ENCODE results near the gene HNRNPL.
"Not testable (repeated sequence)": the region's sequence is repeated elsewhere in the genome, so short reads cannot be mapped to it uniquely, and the experiment has no call there.

Gene HNRNPL

DNA sequence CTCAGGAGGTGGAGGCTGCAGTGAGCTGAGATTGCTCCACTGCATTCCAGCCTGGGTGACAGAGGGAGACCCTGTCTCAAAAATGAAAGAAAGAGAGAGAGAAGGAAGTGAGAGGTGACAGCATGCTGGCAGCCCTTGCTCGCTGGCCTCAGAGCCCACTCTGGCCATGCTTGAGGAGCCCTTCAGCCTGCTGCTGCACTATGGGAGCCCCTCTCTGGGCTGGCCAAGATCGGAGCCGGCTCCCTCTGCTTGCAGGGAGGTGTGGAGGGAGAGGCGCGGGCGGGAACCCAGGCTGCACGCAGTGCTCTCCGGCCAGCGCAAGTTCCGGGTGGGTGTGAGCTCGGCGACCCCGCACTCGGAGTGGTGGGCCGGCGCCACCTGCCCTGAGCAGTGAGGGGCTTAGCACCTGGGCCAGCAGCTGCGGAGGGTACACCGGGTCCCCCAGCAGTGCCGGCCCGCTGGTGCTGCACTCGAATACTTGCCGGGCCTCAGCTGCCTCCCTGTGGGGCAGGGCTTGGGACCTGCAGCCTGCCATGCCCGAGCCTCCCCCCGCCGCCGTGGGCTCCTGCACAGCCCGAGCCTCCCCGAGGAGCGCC lies 28.5 kb downstream of the HNRNPL start:
- DNase-seq = not testable (repeated sequence)

DNA sequence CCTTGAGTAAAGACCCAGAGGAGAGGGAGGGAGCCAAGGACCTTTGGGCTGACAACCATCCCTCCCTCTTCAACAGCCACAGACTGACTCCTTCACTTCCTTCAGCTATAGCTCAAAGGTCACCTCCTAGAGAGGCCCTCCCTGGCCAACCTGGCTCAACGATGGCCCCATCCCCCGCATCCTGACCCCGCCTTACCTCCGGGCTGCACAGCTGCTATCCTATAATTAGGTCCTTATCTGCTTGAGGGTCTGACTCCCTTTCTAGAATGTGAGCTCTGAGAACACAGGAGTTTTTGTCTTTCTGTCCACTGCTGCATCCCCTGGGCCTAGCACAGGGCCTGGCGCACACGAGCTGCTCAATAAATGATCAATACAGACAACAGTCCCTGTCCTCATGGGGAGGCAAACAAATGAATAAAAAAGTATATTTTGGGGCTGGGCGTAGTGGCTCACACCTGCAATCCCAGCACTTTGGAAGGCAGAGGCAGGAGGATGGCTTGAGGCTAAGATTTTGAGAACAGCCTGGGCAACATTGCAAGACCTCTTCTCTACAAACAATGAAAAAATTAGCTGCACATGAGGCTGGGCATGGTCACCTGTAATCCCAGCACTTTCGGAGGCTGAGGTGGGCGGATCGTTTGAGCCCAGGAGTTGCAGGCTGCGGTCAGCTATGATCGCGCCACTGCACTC lies 30.4 kb downstream of the HNRNPL start:
- no peak for DNase-seq

DNA sequence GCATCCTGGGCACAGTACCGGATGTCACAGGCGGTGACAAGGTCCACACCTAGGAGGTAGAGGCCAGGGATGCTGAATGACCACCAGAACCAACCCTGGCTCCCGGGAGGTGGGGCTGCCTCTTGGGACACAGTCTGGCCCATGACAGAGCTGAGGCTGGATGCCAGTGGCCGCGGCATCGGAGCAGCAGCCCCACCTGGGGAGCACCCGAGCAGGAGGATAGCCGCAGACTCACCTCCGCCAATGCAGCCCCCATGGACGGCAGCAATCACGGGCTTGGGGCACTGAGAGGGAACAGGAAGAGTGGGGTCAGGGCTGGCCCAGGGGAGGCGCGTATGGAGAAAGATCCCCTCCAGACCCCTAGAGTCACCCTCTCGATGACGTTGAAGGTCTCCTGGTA lies 32.7 kb downstream of the HNRNPL start:
- DNase-seq = no peak

DNA sequence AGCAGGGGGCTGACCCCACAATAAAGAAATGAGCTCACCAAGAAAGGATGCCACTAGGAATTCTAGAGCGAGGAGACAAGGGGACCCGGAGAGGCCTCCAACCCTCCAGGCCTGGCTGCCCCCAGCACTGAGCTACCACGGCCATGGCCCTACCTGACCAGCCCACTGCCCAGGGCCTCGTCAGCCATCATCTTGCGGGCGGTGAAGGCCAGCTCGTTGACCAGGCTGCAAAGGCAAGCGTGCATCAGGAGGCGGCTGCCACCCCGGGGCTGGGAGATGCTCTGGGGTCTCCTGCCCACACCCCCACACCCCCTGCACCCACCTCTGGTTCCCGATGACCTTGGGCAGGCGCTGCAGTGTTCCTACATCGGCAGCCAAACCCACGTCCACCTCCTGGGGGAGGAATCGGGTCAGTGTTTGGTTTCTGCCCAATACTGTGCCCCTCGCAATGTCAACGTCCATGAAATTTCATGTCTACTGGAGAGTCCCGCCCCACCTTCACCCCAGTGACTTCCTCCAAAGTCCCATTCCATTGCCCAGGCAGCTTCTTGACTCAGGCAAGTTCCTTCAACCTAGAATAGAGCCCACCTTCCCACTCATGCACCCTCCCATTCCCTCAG lies 33.5 kb downstream of the HNRNPL start:
- DNase-seq = no peak

DNA sequence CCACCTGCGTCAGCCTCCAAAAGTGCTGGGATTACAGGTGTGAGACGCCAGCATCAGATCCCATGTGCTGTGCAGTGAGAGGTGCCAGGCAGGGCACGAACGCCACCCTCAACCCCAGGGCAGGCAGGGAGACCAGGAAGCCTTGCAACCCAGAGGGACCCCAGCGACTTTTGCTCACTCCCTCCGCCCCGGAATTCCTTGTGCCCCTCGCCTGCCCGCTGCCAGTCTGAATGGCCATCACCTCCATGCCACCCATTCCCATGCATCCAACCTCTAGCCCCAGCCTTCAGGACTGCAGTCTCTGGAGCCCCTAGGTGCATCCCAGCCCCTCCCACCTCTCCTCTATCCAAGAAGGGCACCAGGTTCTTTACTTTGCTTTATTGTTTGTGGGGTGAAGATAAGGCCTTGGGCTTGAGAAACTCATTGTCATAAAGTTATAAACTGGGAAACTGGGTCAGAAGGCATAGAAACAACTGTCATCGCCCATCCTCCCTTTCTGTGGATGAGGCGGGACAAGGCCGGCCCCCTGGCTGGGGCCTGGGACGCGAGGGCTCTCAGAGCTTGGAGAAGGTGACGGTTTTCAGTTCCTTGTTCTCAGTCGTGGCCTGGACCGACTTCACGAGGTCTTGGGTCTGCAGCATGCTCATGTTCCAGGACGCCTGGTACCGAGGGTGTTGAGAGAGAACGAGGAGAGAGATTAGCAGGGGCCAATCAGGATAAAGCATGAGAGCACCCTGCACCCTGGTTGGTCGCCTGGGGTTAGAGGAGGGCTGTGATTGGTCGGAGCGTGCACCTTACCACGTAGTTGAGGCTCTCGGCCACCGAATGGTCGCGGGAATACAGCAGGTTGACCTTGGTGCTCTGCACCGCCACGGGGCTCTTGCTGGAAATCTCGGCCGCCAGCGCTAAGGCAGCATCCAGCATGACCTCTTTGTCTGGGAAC lies 34.5 kb downstream of the HNRNPL start:
- no peak for DNase-seq

DNA sequence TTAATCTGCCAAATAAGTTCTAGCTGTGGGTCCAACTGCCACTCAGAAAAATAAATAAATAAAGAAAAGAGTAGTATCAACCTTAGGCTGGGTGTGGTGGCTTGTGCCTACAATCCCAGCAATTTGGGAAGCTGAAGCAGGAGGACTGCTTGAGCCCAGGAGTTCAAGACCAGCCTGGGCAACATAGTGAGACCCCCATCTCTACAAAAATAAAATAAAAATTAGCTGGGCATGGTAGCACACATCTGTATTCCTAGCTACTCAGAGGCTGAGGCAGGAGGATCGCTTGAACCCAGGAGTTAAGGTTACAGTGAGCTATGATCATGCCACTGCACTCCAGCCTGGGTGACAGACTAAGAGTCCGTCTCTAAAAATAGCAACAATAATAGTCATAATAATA lies 35.9 kb downstream of the HNRNPL start:
- not testable (repeated sequence) for DNase-seq

DNA sequence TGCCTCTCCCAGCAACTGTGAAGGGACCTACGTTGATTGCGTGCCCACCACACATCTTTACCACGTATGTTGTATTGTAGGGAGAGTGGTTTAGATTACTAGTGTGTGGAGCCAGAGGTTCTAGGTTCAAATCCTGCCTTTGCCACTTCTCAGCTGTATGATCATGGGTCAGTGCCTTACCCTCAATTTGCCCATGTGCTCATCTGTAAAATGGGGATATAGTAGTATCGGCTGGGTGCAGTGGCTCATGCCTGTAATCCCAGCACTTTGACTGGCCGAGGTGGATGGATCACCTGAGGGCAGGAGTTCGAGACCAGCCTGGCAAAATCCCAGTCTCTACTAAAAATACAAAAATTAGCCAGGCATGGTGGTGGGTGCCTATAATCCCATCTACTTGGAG lies 36.5 kb downstream of the HNRNPL start:
- DNase-seq = no peak

DNA sequence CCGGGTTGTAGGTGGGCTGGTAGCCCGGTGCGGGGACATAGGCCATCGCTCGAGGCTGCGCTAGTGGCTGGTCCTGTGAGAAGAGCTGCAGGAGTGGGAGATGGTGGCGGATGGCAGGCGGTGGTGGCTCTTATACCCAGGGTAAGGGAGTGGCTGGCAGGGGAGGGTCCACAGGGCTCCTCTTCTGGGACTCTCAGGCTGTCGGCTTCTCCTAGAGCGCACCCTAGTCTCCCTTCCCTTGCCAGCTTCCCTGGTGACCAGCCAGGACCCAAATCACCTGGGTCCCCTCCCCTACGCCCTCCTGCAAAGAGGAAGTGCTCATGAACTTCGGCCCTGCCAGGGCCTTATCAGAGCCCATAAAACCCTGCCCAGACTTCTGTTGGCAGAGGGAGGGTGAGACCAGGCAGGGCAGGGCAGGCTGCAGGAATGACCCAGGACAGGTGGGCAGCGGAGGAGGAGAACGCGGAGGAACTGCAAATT lies 36.9 kb downstream of the HNRNPL start, which contains the start of gene LGALS4:
Gene LGALS4, minus strand, starts transcription at position 105 of the 480 bp plus-strand sequence. Its CDS starts 59 bp downstream, at position 46.
- no peak for DNase-seq

DNA sequence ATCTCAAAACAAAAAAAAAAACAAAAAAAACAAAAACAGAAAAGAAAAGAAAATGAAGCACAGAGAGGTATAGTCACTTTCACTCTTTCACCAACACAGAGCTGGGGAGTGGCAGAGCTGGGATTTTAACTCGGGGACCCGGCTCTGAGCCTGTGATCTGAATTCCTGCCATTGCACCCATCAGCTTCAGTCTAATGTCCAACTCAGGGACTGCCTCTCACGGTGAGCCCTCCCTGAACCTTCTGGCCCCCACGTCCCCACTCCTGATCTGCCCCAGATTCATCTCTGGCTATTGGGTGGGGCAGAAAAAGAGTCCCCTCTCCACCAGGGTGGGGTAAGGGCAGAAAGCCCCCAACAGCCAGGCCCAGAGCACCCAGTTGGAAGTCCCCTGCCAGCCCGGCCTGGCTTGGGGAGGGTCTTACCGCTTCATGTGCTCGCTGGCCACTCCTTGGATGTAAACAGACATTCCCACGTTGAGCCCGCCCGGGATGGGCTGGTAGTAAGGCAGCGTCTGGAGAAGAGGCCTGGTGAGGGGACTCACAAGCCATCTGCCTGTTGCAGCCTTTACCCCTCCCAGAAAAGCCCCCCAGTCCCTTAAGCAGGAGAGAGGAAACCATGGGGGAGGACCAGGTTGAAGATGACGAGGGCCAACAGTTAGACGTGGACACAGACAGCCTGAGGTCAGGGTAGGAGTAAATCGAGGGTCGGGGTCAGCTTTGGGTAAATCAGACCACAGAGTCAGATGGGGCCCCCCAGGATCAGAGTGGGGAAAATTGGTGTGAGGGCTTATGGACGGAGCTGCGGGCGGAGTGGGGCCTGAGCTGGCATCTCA lies 37.6 kb downstream of the HNRNPL start:
- DNase-seq = no peak

DNA sequence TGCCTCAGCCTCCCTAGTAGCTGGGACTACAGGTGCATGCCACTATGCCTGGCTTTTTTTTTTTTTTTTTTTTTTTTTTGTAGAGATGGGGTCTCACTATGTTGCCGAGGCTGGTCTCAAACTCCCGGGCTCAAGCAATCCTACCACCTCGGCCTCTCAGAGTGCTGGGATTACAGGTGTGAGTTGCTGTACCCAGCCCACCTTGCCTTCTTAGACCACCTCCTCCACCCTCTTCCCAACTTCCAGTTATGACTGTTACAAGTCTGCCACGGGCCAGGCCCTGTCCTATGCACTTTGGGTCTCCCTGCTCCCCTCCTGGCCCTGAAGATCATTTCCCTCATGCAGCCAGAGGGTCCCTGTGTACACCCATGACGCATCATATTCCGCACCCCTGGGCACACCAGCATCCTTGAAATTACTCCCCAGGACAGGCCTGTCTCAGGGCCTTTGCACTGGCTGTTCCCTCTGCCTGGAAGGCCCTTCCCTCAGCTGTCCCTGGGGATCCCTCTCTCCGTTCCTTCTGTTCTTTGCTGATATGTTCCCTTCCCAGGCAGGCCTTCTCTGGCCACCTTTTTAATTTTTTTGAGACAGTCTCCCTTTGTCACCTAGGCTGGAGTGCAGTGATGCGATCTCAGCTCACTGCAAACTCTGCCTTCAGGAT lies 40.1 kb downstream of the HNRNPL start:
- no peak for DNase-seq

DNA sequence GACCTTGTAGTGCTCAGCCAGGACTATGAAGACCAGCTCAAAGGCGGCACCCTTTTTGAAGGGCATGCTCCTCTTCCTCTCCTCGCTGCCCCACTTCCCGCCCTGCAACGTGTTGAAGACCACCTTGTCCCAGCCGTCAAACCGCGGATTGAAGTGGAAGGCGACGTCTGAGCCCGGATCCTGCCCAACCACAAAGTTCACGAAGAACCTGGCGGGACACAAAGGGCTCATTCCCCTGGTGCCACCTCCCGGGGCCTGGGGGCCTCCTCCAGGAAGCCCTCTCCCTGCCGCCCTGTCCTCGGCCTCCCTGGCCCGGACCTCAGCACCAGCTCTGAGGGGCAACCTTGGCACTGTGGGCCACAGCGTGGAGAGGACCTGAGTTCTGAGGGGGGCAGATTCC lies 41.0 kb downstream of the HNRNPL start:
- no peak for DNase-seq

DNA sequence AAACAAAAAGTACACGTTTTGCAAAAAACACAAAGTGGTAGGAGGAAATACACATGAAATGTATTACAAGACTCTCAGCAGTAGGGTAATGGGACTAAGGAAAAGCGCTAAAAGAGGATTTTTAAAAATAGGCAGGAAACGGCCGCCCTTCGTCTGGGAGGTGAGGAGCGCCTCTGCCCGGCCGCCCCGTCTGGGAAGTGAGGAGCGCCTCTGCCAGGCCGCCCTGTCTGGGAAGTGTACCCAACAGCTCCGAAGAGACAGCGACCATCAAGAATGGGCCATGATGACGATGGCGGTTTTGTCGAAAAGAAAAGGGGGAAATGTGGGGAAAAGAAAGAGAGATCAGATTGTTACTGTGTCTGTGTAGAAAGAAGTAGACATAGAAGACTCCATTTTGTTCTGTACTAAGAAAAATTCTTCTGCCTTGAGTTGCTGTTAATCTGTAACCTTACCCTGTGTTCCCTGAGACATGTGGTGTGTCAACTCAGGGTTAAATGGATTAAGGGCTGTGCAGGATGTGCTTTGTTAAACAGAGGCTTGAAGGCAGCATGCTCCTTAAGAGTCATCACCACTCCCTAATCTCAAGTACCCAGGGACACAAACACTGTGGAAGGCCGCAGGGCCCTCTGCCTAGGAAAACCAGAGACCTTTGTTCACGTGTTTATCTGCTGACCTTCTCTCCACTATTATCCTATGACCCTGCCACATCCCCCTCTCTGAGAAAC lies 42.2 kb downstream of the HNRNPL start:
- not testable (repeated sequence) for DNase-seq

DNA sequence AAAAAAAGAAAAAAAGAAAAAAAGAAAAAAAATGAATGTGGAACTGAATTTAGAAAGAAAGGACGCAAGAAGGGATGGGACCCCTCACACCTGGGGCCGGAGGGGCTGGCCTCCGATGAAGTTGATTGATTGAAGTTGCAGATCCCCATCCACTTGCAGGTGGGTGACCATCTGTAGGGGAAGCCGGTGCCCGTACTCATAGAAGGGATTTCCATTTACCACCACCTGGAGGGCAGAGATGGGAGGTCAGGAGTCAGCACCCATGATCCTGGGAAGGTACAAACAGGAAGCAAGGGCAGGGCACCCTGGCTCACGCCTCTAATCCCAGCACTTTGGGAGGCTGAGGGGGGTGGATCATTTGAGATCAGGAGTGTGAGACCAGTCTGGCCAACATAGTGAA lies 43.4 kb downstream of the HNRNPL start:
- no peak for DNase-seq

DNA sequence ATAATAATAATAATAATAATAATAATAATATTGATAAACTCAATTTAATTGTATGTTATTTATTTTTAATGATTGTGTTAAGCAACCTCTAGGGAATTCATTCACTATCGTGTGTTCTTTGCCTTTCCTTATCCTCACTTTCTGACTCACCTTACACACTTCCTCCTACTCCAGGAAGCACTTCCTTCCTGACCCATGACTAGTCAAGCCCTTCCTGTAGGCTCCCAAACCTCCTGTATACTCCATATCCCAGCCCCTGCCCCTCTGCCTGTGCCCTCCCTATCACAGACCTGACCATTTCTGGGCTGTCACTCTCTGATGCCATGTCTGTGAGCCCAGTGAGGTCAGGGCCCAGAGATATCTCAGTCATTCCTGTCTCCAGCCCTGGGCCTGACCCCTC lies 44.6 kb downstream of the HNRNPL start:
- DNase-seq = no peak

DNA sequence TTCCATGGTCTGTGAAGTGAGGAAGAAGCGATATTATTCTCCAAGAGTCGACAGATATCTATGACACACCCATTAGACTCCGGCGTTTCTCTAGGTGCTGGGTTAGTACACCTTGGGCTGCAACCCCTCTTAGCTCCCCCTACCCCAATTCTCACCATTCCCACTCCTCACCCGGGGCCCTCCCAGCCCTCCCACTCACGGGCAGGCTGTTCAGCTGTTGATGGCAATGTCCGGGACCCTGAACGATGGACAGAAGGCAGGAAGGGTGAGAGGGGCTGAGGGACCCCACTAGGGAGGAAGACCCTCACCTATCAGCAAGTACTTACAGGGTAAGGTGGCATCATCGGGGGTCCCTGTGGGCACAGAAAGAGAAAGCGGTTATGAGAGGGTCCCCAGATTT lies 46.2 kb downstream of the HNRNPL start:
- DNase-seq = no peak

DNA sequence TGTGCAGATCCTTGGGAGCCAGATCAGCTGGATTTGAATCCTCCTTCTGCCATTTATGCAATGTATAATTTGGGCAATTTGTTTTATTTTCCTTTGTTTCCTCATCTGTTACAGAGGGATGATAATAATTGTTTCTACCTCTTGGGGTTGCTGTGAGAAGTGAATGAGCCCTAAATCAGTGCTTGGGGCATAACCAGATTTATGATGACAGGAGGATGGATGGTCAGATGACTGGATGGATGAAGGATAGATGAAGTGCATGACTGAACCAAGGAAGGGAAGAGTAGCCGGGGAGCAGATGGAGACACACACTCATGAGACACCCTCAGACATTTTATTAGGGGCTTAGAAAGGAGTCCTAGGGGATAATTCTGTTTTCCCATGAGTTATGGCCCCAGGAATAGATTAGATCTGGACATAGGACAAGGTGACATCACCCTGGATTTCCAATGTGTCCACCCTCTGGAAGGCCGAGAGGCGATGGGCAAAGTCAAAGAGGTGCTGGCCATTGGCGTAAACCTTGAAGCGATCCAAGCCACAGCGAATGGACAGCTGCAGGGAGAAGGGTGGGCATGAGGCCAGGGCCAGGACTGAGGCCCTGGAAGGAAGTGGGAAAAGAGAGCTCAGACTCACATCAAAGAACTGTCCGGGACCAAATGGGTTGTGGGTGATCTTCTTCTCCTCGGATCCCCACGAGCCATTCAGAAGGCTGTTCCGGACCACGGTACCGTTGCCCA lies 48.3 kb downstream of the HNRNPL start:
- DNase-seq = no peak

DNA sequence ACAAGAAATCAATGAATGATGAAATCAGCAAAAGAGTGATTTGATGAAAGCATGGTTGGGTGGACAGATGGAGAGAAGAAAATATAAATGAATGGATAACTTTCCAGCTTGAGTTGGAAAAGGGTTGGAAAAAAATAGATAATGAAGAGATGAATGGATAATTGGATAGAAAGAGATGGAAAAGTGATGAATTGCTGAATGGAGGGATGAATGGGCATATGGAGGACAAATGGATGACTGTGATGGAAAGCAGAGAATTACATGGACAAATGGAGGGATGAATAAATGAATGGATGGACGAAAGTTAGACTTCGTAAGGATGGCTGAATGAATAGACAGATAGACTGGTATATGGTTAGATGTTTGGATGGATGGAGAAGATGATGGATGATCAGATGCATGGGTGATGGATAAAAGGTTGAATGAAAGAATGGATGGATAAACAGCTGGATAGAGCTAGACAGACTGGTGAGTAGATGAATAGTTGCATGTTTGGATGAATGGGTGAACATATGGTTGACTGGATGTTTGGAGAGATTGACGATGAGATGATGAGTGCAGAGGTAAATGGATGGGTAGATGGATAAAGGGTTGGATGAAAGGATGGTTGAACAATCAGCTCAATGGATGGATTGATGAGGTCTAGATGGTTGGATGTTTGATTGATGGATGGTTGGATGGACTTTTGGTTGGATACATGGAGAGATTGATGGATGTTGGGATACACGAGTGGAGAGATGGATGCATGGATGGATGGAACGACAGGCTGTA lies 49.0 kb downstream of the HNRNPL start:
- no peak for DNase-seq

DNA sequence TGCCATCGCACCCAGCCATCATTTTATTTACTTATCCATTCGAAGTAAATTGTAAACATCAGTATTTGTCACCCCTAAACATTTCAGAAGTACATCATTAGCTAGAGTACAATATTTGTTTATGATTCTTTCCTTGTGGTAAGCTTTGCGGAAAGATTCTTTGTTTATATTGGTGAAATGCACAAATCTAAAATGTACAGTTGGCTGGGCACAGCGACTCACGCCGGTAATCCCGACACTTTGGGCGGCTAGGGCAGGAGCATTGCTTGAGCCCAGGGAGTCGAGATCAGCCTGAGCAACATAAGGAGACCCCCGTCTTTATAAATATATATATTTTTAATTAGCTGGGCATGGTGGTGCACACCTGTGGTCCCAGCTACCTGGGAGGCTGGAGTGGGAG lies 50.7 kb downstream of the HNRNPL start:
- DNase-seq = no peak

DNA sequence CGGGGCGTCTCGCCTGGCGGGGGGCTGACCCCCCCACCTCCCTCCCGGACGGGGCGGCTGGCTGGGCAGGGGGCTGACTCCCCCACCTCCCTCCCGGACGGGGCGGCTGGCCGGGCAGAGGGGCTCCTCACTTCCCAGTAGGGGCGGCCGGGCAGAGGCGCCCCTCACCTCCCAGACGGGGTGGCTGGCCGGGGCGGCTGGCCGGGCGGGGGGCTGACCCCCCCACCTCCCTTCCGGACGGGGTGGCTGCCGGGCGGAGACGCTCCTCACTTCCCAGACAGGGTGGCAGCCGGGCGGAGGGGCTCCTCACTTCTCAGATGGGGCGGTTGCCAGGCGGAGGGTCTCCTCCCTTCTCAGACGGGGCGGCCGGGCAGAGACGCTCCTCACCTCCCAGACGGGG lies 52.0 kb downstream of the HNRNPL start:
- DNase-seq = not testable (repeated sequence)
